ENCODE results near the gene KHDC3L.

The KHDC3L gene

GRCh38 chr6:73409395-73409794 lies 46.9 kb downstream of the KHDC3L start:
- no peak overlapping the region for H3K4me3 ChIP-seq (ENCODE audit: low read depth, low read length)
- no peak for DNase-seq (ENCODE audit: low read depth, low spot score)
- no peak for TF ChIP-seq CTCF (IDR thresholded peaks at IDR 0.05; ENCODE audit: insufficient read depth, low read length, missing control alignments)
- ChIA-PET CTCF (no interaction called here), POLR2A (no interaction called here)

- ChIA-PET CTCF (no interaction called here), POLR2A (no interaction called here)
- DNase-seq (ENCODE audit: low read depth, low spot score), result no peak
- no peak overlapping the region for H3K4me3 ChIP-seq (ENCODE audit: low read depth, low read length)
- TF ChIP-seq CTCF (IDR thresholded peaks at IDR 0.05; ENCODE audit: insufficient read depth, low read length, missing control alignments), result no peak
Measured at GRCh38 chr6:73413102-73413501, 50.6 kb downstream of the KHDC3L start.

Data from AG04449 (cell line).